DMS53 treated with DMSO at 0.1 percent for 48 hours (cell line): ENCODE measurements around the gene NDUFAF8.

Experiments
- DNase-seq: peaks from one replicate; lab custom pipeline; 2025; ENCODE audit not compliant: unreplicated experiment; lab: John Stamatoyannopoulos, UW

The NDUFAF8 gene

GRCh38 chr17:81288715-81289114, 49.6 kb downstream of the NDUFAF8 start:
- DNase-seq: no peak

GRCh38 chr17:81289627-81290026, 50.5 kb downstream of the NDUFAF8 start:
- no peak for DNase-seq

GRCh38 chr17:81290230-81290629, 51.1 kb downstream of the NDUFAF8 start:
- DNase-seq: no peak
